Astrocyte (in vitro differentiated cells and primary cell): Measurements from ENCODE around the gene MYO16.

Experiments used
- CTCF ChIP-seq: IDR thresholded peaks from 2 replicates; pipeline ENCODE4 v1.5.1; 2011; ENCODE audit warnings: low read depth, mild to moderate bottlenecking, inconsistent platforms, low read length, moderate library complexity; ENCODE audit not compliant: insufficient read depth
- EZH2 ChIP-seq: IDR thresholded peaks from 2 replicates; pipeline ENCODE4 v1.6.1; 2012; ENCODE audit warnings: mild to moderate bottlenecking, low read length, inconsistent platforms; ENCODE audit not compliant: insufficient read depth

GRCh38 chr13:108780706-108781105 is 151.3 kb downstream of the MYO16 start:
- TF ChIP-seq CTCF = no peak
- TF ChIP-seq EZH2 = no peak
